MG63 (cell line): Measurements from ENCODE around the gene SPATA25. TPM values are rescaled to one million over a fixed set of nuclear protein-coding genes. Genes with fewer than 3 reads are reported as not detected.
"Not testable (repeated sequence)": the region's sequence is repeated elsewhere in the genome, so short reads cannot be mapped to it uniquely, and the experiment has no call there.

ENCODE experiments used
- DNase-seq: peaks from one replicate; pipeline ENCODE4 v3.0.0-alpha.2; 2020
- H3K27me3 ChIP-seq: fragments of 250-450 bp; sonication (Bioruptor Pico); 2 replicates; pipeline ENCODE4 v1.5.1; 2020; ENCODE audit warnings: mild to moderate bottlenecking, moderate library complexity
- H3K36me3 ChIP-seq: fragments of 250-450 bp; sonication (Bioruptor Pico); 2 replicates; pipeline ENCODE4 v1.5.1; 2020; ENCODE audit warnings: mild to moderate bottlenecking, moderate library complexity
- H3K4me3 ChIP-seq: fragments of 250-450 bp; sonication (Bioruptor Pico); 2 replicates; pipeline ENCODE4 v1.5.1; 2020; ENCODE audit warnings: mild to moderate bottlenecking, moderate library complexity
- H3K9me3 ChIP-seq: fragments of 250-450 bp; sonication (Bioruptor Pico); 2 replicates; pipeline ENCODE4 v1.5.1; 2020; ENCODE audit warnings: mild to moderate bottlenecking, moderate library complexity
- total RNA-seq: library from RNA; depleted of rRNA; stranded (reverse); fragments of >200 nt; shearing (Covaris generic); gene quantifications from 2 replicates; pipeline ENCODE4 v1.2.3, GENCODE V29; 2014; ENCODE audit warnings: low replicate concordance; rRNA removed

Gene SPATA25, protein sequence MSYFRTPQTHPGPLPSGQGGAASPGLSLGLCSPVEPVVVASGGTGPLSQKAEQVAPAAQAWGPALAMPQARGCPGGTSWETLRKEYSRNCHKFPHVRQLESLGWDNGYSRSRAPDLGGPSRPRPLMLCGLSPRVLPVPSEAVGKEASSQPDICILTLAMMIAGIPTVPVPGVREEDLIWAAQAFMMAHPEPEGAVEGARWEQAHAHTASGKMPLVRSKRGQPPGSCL
- total RNA-seq, result not detected in 2 replicates

GRCh38 chr20:45887346-45887715, at the start of gene SPATA25:
Gene SPATA25 (minus strand): TSS chr20:45887622. CDS start chr20:45887590, 32 bp downstream.
- Histone ChIP-seq H3K36me3 (peaks cover 30% of the 10 kb centered on the region), H3K27me3 (no peaks in the 10 kb centered on the region), H3K9me3 (no peaks in the 10 kb centered on the region), H3K4me3 (no peak within 1 kb of the TSS)
- no peak for DNase-seq

DNA sequence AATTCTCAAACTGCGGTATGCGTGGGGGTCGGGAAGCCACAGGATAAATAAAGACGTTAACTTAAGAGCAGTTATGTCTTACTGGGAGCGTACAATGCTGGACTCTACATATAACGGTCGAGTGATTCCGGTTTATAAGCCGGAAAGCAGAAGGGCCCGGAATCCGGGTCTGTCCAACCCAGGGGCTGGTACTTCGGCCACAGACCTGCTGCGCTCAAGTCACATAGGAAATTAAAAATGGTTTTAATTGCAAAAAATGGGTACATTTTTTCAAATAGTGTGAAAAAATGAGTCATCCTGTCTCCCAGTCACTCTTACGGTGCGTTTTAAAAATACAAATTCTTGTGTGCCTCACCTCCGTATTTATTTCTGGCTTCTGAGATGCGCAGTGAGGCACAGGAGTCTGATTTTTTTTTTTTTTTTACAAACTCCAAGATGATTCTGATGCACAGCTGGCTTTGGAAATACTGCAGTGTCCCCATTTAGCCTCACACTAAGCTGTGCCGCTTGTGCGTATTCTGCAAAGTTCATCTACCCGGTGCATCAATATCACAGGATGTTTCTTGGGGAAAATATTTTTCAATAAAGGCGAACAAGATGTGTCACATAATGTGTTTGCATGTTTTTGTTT, 48.1 kb upstream of the SPATA25 start:
- Histone ChIP-seq H3K4me3 (peak overlapping the region; percentile 98), H3K9me3 (no peaks in the 10 kb centered on the region), H3K36me3 (peaks cover 42% of the 10 kb centered on the region), H3K27me3 (no peaks in the 10 kb centered on the region)
- DNase-seq, result no peak

- Histone ChIP-seq H3K4me3 (peak within 1 kb of the TSS; percentile 98), H3K9me3 (no peaks in the 10 kb centered on the region), H3K27me3 (no peaks in the 10 kb centered on the region), H3K36me3 (peaks cover 36% of the 10 kb centered on the region)
- peak; percentile 96 for DNase-seq
Measured at GRCh38 chr20:45934586-45935415, 47.4 kb upstream of the SPATA25 start, which contains the start of gene PCIF1. Gene PCIF1 (plus strand): TSS chr20:45934683. CDS start chr20:45939000, 4,317 bp downstream.

DNA sequence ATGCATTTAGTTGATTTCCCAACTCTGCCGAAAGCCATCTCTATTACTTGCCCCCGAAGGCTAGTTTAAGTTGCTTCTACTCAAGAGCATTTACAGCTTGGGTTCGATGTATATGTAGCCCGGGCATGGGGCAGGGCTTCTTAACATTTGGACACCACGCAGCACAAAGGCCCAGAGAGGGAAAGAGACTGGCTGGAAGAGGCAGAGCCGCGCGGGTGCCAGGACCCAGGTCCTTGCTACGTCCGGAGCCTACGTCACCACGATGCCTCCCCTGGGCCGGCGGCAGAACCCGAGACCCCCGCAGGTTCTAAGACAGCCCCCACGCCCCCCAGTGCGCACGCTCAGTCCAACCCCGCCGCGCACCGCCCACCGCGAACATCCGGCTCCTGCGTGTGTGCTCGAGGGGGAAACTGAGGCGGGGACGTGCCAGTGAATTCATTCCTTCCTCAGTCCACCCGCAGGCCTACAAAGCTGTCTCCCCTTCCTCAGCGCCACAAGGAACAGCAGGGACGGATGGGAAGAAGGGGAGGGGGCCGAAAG, 46.7 kb upstream of the SPATA25 start:
- peak; percentile 65 for DNase-seq
- H3K36me3 ChIP-seq, result peaks cover 30% of the 10 kb centered on the region

DNA sequence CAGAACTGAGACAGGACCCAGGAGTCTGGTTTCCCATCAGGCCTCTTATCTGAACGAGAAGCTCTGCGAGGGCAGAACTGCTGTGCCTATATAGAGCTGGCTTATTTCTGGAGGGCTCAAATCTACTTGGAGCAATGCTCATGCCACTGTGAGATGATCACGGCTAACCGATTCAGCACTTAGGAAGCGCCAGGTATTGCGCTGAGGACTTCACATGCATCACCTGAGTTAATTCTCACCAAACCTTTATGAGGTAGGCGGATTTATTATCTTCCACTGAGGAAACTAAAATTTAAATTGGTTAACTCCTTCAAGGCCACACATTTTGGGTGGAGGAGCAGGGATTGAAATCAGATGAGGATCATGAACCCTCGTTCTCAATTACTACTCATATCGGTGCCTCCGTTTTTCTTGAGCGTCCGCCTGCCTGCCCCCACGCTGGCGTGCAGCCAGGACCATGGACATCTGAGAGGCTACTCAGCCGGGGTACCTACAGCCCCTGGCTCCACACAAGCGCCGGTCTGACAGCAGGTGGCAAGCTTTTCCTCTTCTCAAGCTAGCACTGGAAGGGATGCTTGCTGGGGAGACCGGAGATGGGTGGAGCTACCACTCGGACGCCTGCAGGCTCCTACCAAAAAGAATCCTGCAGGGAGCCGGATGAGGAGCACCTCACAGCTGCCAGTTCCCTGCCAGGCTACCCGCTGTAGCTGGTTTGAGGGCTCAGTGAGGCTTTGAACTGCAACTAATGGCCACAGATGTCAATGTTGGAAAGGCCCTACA, 46.0 kb upstream of the SPATA25 start:
- Histone ChIP-seq H3K36me3 (peaks cover 23% of the 10 kb centered on the region), H3K27me3 (no peaks in the 10 kb centered on the region), H3K4me3 (peak overlapping the region; percentile 98), H3K9me3 (no peaks in the 10 kb centered on the region)
- DNase-seq, result peak; percentile 80

More for the DNA sequence above, 46.7 kb upstream of the SPATA25 start:
- H3K9me3 ChIP-seq, result no peaks in the 10 kb centered on the region
- H3K4me3 ChIP-seq, result peak overlapping the region; percentile 98
- H3K27me3 ChIP-seq, result no peaks in the 10 kb centered on the region

DNA sequence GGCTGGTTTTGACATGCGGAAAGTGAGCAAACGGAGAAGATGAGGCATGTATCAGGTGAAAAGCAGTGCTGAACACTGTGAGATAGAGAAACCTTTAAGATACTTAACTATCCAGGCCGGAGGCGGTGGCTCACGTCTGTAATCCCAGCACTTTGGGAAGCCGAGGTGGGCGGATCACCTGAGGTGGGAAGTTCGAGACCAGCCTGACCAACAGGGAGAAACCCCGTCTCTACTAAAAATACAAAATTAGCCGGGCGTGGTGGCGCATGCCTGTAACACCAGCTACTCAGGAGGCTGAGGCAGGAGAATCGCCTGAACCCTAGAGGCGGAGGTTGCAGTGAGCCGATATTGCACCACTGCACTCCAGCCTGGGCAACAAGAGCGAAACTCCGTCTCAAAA, 44.3 kb upstream of the SPATA25 start:
- not testable (repeated sequence) for H3K4me3 ChIP-seq, DNase-seq, H3K36me3 ChIP-seq, H3K27me3 ChIP-seq, H3K9me3 ChIP-seq

GRCh38 chr20:45927071-45927878, 39.9 kb upstream of the SPATA25 start:
- no peak overlapping the region for H3K4me3 ChIP-seq
- no peaks in the 10 kb centered on the region; the same call in 1 of the 2 replicates for H3K36me3 ChIP-seq
- no peaks in the 10 kb centered on the region for H3K27me3 ChIP-seq
- H3K9me3 ChIP-seq, result no peaks in the 10 kb centered on the region
- no peak for DNase-seq

DNA sequence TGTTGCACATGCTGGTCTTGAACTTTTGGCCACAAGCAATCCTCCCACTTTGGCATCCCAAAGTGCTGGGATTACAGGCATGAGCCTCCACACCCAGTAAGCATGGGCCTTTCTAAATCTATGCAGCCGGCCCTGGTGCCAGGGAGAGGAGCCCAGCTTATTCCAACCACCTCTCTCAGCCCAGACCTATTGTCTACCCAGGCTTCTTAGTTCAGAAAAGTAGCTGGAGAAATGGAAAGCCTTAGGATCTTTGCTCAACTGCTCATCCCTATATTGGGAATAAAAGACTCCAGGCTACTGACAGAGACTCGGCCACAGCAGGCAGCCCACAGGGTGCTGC, 39.3 kb upstream of the SPATA25 start:
- Histone ChIP-seq H3K4me3 (no peak overlapping the region), H3K36me3 (no peaks in the 10 kb centered on the region), H3K27me3 (no peaks in the 10 kb centered on the region), H3K9me3 (no peaks in the 10 kb centered on the region)
- DNase-seq, result no peak

DNA sequence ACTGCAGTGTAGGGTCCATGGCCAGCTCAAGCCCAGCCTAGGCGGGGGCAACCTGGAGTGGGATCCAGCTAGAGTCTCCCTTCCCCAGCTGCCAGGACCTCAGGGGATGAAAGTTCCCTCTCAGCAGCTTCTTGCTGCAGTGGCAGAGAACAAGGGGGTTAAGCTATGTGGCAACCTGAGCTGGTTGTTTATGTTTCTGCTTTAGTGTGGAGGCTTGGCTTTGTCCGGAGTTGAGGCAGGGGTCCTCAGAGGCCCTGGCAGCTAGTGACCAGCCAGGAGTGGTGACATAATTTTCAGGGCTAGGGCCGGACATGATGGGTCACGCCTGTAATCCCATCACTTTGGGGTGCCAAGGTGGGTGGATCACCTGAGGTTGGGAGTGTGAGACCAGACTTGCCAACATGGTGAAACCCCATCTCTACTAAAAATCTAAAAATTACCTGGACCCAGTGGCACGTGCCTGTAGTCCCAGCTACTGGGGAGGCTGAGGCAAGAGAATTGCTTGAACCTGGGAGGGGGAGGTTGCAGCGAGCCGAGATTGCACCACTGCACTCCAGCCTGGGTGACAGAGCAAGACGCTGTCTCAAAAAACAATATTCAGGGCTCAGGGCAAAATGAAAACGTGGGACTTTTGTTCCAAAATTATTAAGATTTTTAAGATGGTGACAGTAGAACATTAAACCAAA, 38.5 kb upstream of the SPATA25 start:
- Histone ChIP-seq H3K9me3 (no peaks in the 10 kb centered on the region), H3K27me3 (no peaks in the 10 kb centered on the region), H3K4me3 (no peak overlapping the region), H3K36me3 (no peaks in the 10 kb centered on the region)
- no peak for DNase-seq

GRCh38 chr20:45924391-45925261, 37.2 kb upstream of the SPATA25 start:
- H3K4me3 ChIP-seq, result no peak overlapping the region
- DNase-seq, result no peak

GRCh38 chr20:45921337-45922189, 34.1 kb upstream of the SPATA25 start:
- Histone ChIP-seq H3K4me3 (no peak overlapping the region), H3K9me3 (no peaks in the 10 kb centered on the region), H3K27me3 (no peaks in the 10 kb centered on the region), H3K36me3 (no peaks in the 10 kb centered on the region)
- no peak for DNase-seq

More at GRCh38 chr20:45924391-45925261, 37.2 kb upstream of the SPATA25 start:
- no peaks in the 10 kb centered on the region for H3K36me3 ChIP-seq
- H3K27me3 ChIP-seq, result no peaks in the 10 kb centered on the region
- no peaks in the 10 kb centered on the region for H3K9me3 ChIP-seq

DNA sequence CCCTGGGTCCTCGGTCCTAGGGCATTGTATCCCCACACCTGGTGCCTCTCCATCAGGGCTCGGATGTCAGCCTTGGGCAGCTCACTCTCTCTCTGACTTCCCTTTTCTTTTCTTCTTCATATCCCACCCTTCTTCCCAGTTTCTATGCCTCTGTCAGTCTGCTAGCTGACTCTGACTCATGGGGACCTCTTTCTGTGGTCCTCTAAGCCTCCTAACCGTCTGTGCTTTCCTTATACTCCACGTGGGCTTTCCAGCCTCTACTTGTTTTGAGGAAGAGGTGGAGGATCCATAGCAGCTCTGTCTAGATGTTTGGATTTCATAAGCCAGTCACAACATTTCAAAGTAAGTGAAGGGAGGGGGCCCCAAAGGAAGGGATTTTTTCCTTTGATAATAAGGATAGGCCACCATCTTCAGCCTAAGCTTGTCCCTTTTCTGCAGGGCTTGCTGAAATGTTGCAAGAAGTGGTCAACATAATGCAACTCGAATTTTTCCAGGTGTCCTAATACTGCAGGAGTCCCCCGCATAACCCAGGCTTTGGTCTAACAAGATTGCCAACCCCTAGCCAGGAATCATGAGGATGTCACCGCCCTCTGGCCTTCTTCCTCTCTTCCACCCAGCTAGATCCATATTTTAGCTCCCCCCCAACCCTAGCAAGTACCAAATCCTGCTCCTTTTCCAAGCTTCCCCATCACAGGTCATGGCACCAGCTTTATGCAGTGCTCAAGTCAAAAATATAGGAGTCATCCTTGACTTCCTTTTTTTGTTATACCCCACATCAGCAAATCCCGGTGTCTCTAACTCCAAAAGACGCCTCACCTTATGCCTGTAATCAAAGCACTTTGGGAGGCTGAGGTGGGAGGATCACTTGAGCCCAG, 33.3 kb upstream of the SPATA25 start:
- no peaks in the 10 kb centered on the region for H3K27me3 ChIP-seq
- no peak for DNase-seq
- H3K4me3 ChIP-seq, result no peak overlapping the region
- no peaks in the 10 kb centered on the region for H3K36me3 ChIP-seq
- H3K9me3 ChIP-seq, result no peaks in the 10 kb centered on the region
